ENCODE results near the gene TYSND1. TPM values are rescaled to one million over a fixed set of nuclear protein-coding genes. Genes with fewer than 3 reads are reported as not detected.
"Not testable (repeated sequence)": the region's sequence is repeated elsewhere in the genome, so short reads cannot be mapped to it uniquely, and the experiment has no call there.

TYSND1 gene
- total RNA-seq, 1 donor: 12.1 TPM

- H3K4me3 ChIP-seq (ENCODE audit: low read depth, low read length): no peak overlapping the region
- no peak for DNase-seq (ENCODE audit: low read depth)
- TF ChIP-seq, protein P1, sequence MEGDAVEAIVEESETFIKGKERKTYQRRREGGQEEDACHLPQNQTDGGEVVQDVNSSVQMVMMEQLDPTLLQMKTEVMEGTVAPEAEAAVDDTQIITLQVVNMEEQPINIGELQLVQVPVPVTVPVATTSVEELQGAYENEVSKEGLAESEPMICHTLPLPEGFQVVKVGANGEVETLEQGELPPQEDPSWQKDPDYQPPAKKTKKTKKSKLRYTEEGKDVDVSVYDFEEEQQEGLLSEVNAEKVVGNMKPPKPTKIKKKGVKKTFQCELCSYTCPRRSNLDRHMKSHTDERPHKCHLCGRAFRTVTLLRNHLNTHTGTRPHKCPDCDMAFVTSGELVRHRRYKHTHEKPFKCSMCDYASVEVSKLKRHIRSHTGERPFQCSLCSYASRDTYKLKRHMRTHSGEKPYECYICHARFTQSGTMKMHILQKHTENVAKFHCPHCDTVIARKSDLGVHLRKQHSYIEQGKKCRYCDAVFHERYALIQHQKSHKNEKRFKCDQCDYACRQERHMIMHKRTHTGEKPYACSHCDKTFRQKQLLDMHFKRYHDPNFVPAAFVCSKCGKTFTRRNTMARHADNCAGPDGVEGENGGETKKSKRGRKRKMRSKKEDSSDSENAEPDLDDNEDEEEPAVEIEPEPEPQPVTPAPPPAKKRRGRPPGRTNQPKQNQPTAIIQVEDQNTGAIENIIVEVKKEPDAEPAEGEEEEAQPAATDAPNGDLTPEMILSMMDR (IDR thresholded peaks at IDR 0.05; ENCODE audit: insufficient read depth, low read depth, low read length): no peak
Measured at GRCh38 chr10:70166394-70166793, 19.9 kb upstream of the TYSND1 start.

DNA sequence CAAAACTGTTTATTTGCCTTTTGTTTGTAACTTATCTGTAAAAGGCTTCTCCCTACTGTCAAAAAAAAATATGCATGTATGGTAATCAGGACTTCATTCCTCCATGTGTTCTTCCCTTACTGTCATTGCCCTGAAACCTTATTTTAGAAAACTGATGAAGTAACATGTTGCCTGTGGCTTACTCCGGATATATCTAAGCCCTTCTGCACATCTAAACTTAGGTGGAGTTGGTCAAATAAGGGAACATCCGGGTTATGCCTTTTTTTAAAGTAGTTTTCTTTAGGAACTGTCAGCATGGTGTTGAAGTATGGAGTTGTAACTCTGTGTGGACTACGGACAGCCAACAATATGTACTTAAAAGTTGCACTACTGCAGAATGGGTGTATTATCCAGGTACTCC is 17.7 kb upstream of the TYSND1 start:
- TF ChIP-seq, protein P1 (IDR thresholded peaks at IDR 0.05; ENCODE audit: insufficient read depth, low read depth, low read length): no peak
- H3K4me3 ChIP-seq (ENCODE audit: low read depth, low read length): no peak overlapping the region
- DNase-seq (ENCODE audit: low read depth): no peak

- H3K4me3 ChIP-seq (ENCODE audit: low read depth, low read length): no peak overlapping the region
- no peak for DNase-seq (ENCODE audit: low read depth)
- TF ChIP-seq, protein P1 (IDR thresholded peaks at IDR 0.05; ENCODE audit: insufficient read depth, low read depth, low read length): no peak
Measured at GRCh38 chr10:70163448-70163847, 16.9 kb upstream of the TYSND1 start.

- no peak overlapping the region for H3K4me3 ChIP-seq (ENCODE audit: low read depth, low read length)
- DNase-seq (ENCODE audit: low read depth): peak; percentile 51
- TF ChIP-seq, protein P1 (IDR thresholded peaks at IDR 0.05; ENCODE audit: insufficient read depth, low read depth, low read length): no peak
Measured at GRCh38 chr10:70162892-70163201, 16.3 kb upstream of the TYSND1 start.

DNA sequence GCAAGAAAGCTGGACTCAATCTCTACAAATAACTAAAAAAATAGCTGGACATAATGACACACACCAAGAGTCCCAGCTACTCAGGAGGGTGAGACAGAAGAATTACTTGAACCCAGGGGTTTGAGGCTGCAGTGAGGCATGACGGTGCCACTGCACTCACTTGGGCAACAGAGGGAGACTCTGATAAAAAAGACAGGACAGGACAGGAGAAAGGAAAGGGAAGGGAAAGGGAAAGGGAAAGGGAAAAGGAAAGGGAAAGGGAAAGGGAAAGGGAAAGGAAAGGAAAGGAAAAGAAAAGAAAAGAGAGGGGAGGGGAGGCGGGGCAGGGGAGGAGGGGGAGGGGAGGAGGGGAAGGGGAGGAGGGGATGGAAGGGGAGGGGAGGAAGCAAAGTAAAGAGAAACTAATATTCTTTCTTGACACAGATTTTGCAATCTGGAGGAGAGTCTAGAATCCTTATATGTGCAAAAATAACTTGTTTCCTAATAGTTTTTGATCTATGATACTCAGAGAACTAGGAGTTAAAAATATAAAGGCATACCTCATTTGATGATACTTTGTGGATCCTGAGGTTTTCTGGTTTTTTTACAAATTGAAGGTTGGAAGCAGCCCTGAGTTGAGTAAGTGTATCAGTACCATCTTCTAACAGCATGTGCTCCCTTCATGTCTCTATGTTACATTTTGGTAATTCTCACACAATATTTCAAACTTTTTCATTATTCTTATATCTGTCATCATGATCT is 15.8 kb upstream of the TYSND1 start:
- TF ChIP-seq, protein P1 (IDR thresholded peaks at IDR 0.05; ENCODE audit: insufficient read depth, low read depth, low read length): no peak
- no peak for DNase-seq (ENCODE audit: low read depth)
- no peak overlapping the region for H3K4me3 ChIP-seq (ENCODE audit: low read depth, low read length)

DNA sequence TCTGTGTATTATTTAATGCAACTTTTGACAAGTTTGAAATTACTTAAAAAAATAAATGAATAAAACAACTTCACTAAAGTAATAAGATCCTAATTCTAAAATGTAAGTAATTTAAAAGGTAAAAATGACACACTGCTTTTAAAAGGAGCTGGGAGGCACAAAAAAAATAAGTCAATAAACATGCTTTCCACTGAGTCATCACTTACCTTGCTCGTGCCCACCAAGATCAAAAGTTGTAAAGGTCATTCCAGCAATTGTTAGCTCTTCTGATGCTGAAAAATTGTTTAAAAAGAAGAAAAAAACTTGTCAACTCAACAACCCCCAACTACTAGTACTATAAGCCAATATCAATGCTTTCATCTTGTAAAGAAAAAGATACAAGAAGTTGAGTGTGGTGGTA is 14.3 kb upstream of the TYSND1 start:
- no peak for DNase-seq (ENCODE audit: low read depth)
- TF ChIP-seq, protein P1 (IDR thresholded peaks at IDR 0.05; ENCODE audit: insufficient read depth, low read depth, low read length): no peak
- no peak overlapping the region for H3K4me3 ChIP-seq (ENCODE audit: low read depth, low read length)

DNA sequence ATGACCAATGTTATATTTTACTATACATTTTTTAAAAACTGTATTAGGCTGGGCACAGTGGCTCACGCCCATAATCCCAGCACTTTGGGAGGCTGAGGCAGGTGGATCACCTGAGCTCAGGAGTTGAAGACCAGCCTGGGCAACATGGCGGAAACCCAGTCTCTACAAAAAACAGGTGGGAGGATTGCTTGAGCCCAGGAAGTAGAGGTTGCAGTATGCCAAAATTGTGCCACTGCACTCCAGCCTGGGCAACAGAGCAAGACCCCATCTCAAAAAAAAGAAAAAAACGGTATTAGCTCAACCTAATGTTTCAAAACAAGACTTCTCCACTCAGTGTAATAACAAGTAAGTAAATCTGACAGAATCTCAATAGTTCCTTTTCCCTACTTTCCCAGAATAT is 12.9 kb upstream of the TYSND1 start:
- not testable (repeated sequence) for DNase-seq (ENCODE audit: low read depth); H3K4me3 ChIP-seq (ENCODE audit: low read depth, low read length)

Measured in fibroblast of villous mesenchyme (primary cell).